ENCODE data around the gene AP1AR.

Gene AP1AR

GRCh38 chr4:112312610-112313239 is 81.1 kb downstream of the AP1AR start:
- no peak for DNase-seq (ENCODE audit: low spot score)

- DNase-seq (ENCODE audit: low spot score): no peak
Observed at GRCh38 chr4:112315446-112315845, 83.9 kb downstream of the AP1AR start.

- no peak for DNase-seq (ENCODE audit: low spot score)
Observed at GRCh38 chr4:112316360-112316759, 84.8 kb downstream of the AP1AR start.

- DNase-seq (ENCODE audit: low spot score): no peak
Observed at GRCh38 chr4:112318239-112319142, 86.9 kb downstream of the AP1AR start.
